Panc1 (cell line): ENCODE measurements around the gene TMEM107.

Source experiments
- POLR2AphosphoS5 ChIP-seq: IDR thresholded peaks from 2 replicates; pipeline ENCODE4 v1.6.1; 2012; ENCODE audit warnings: mild to moderate bottlenecking, low read depth, low read length, moderate library complexity
- TF ChIP-seq, protein P1 (sequence below): fragments of 450-650 bp; IDR thresholded peaks from 2 replicates; pipeline ENCODE4 v1.5.1; 2017; ENCODE audit warnings: mild to moderate bottlenecking

DNA sequence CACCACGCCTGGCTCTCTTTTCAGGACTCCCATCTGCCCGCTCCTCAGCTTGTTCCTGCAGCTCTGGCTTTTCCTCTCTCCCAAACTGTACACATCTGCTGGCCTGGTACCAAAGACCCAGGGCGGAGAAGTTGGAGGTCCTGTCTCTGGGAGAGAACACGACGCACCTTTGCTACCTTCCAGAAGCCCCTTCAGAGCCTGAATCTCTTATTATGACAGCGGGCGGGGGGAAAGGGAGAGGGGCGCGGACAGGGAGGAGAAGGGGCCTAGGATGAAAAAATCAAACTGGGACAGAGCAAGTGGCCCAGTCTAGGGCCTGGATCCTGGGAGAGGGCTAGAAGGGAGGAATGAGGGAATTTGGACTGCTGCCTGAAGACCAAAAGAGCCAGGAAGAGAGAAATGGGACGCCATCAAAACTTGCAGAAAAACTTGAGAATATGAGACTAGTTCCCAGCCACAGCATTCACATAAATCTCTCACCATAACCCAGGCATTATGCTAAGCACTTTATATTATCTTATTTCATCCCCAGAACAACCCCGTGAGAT lies 21.5 kb downstream of the TMEM107 start:
- TF ChIP-seq POLR2AphosphoS5: no peak
- TF ChIP-seq, protein P1, sequence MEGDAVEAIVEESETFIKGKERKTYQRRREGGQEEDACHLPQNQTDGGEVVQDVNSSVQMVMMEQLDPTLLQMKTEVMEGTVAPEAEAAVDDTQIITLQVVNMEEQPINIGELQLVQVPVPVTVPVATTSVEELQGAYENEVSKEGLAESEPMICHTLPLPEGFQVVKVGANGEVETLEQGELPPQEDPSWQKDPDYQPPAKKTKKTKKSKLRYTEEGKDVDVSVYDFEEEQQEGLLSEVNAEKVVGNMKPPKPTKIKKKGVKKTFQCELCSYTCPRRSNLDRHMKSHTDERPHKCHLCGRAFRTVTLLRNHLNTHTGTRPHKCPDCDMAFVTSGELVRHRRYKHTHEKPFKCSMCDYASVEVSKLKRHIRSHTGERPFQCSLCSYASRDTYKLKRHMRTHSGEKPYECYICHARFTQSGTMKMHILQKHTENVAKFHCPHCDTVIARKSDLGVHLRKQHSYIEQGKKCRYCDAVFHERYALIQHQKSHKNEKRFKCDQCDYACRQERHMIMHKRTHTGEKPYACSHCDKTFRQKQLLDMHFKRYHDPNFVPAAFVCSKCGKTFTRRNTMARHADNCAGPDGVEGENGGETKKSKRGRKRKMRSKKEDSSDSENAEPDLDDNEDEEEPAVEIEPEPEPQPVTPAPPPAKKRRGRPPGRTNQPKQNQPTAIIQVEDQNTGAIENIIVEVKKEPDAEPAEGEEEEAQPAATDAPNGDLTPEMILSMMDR: no peak
